Thyroid gland (tissue), 4 donors: Measurements from ENCODE around the gene SLC25A52.

Experiments
- POLR2A ChIP-seq, 2 donors: fragments of 450-650 bp; IDR thresholded peaks; one replicate each; pipeline ENCODE4 v1.6.1; 2017; ENCODE audit warnings: antibody characterized with exemption in 2 of 2, mild to moderate bottlenecking in 2 of 2, moderate library complexity in 1 of 2
- TF ChIP-seq, protein P1 (sequence below), 6 experiments: fragments of 200-600 bp in 3 of 6; fragments of 450-650 bp in 3 of 6; sonication (generic) in 3 of 6; IDR thresholded peaks; one replicate each; pipeline ENCODE4 v1.5.1; 2016 to 2019; ENCODE audit warnings: antibody characterized with exemption in 6 of 6, mild to moderate bottlenecking in 2 of 6, inconsistent platforms in 1 of 6, moderate library complexity in 1 of 6

DNA sequence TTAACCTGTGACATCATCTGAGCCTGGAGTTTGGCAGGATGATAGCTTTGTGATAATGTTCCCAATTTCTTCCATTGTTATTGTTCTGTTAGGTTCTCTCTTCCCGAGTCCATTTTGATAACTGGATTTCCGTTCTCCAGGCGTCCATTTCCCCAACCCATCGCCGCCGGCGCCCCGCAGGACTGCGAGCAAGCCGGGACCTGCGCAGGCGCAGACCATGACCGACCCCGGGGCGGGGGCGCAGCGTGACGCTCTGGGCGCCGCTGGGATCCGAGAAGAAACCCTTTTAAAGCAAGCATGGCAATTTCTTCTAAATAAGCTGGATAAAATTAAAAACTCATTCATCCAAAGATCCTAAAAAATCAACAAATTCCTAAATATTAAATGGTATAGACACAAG is at the start of gene SLC25A52:
- TF ChIP-seq, protein P1, sequence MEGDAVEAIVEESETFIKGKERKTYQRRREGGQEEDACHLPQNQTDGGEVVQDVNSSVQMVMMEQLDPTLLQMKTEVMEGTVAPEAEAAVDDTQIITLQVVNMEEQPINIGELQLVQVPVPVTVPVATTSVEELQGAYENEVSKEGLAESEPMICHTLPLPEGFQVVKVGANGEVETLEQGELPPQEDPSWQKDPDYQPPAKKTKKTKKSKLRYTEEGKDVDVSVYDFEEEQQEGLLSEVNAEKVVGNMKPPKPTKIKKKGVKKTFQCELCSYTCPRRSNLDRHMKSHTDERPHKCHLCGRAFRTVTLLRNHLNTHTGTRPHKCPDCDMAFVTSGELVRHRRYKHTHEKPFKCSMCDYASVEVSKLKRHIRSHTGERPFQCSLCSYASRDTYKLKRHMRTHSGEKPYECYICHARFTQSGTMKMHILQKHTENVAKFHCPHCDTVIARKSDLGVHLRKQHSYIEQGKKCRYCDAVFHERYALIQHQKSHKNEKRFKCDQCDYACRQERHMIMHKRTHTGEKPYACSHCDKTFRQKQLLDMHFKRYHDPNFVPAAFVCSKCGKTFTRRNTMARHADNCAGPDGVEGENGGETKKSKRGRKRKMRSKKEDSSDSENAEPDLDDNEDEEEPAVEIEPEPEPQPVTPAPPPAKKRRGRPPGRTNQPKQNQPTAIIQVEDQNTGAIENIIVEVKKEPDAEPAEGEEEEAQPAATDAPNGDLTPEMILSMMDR (IDR thresholded peaks at IDR 0.05) = no peak
- TF ChIP-seq POLR2A (IDR thresholded peaks at IDR 0.05) = no peak
